ENCODE data around the gene CDYL.

The CDYL gene

GRCh38 chr6:4902363-4902762 is 126.2 kb downstream of the CDYL start:
- TF ChIP-seq, protein P1, sequence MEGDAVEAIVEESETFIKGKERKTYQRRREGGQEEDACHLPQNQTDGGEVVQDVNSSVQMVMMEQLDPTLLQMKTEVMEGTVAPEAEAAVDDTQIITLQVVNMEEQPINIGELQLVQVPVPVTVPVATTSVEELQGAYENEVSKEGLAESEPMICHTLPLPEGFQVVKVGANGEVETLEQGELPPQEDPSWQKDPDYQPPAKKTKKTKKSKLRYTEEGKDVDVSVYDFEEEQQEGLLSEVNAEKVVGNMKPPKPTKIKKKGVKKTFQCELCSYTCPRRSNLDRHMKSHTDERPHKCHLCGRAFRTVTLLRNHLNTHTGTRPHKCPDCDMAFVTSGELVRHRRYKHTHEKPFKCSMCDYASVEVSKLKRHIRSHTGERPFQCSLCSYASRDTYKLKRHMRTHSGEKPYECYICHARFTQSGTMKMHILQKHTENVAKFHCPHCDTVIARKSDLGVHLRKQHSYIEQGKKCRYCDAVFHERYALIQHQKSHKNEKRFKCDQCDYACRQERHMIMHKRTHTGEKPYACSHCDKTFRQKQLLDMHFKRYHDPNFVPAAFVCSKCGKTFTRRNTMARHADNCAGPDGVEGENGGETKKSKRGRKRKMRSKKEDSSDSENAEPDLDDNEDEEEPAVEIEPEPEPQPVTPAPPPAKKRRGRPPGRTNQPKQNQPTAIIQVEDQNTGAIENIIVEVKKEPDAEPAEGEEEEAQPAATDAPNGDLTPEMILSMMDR (IDR thresholded peaks at IDR 0.05; ENCODE audit: extremely low read depth, missing control alignments), result no peak
- DNase-seq (ENCODE audit: low spot score), result no peak

DNA sequence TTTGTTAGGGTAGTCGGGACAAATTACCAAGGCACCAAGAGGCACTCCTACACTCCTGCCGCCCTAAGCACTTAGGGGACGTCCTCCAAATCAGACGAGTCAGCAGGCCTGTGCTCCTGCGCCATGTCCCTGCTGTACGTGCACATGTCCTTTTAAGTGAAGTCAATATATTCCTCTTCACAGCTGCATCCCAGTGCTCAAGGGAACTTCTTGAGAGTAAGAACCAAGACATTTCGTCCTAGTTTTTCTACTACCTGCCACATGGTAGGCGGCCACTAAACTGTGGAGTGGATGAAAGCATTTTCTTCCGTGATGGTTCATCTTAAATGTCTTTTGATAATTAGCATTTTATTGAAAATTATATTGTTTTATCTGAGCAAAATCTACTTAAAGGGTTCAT is 126.9 kb downstream of the CDYL start:
- TF ChIP-seq, protein P1 (IDR thresholded peaks at IDR 0.05; ENCODE audit: extremely low read depth, missing control alignments), result no peak
- DNase-seq (ENCODE audit: low spot score), result no peak

- TF ChIP-seq, protein P1 (IDR thresholded peaks at IDR 0.05; ENCODE audit: extremely low read depth, missing control alignments), result no peak
- DNase-seq (ENCODE audit: low spot score), result no peak
Observed at GRCh38 chr6:4903751-4904370, 127.7 kb downstream of the CDYL start.

GRCh38 chr6:4904461-4905025 is 128.3 kb downstream of the CDYL start:
- TF ChIP-seq, protein P1 (IDR thresholded peaks at IDR 0.05; ENCODE audit: extremely low read depth, missing control alignments), result no peak
- DNase-seq (ENCODE audit: low spot score), result no peak

- no peak for DNase-seq (ENCODE audit: low spot score)
- TF ChIP-seq, protein P1 (IDR thresholded peaks at IDR 0.05; ENCODE audit: extremely low read depth, missing control alignments), result no peak
Observed at GRCh38 chr6:4905826-4906225, 129.6 kb downstream of the CDYL start.

DNA sequence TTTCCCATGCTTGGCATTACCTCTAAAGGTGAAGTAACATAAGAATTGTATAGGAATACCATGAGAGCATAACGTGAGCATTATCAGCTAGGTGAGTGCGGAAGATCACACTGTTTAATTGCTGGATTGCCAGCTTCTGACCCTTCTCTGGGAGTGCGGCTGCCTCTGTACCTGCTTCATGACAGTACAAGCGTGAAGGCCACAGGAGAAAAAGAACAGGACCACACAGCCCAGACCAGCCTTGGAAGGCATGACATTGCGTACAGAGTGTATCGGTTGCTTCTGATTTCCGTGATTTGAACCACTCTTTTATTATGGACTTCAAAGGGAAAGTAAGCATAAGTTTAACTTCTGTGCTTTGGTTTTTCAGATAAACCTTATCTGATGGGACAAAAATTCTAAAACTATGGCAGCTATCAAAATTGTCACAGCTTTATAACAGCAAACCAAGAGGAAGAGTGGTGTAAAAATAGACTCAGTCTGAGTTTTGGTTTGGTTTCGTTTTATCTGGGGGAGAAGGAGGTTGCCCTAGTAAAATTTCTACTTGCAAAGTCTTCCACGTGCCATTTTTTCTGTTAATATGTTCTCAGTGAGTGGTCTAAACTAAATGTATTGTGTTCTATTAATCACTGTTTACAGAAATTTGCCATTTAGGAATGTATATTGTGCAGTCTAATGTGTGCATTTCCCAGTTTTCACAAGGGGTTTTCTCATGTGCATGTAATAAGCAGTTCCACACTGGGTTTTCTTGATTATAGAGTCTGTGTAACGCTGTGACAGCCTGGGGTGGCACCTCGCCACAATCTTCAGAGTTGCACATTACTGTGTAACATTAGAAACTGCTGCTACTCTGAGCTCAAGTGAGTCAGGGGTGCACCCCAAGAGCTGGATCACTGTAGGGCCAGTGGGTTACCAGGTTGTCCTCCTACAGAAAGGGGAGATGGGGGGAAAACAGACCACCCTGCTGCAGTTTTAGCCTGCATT is 130.4 kb downstream of the CDYL start:
- peak; percentile 34 for DNase-seq (ENCODE audit: low spot score)
- TF ChIP-seq, protein P1 (IDR thresholded peaks at IDR 0.05; ENCODE audit: extremely low read depth, missing control alignments), result no peak

GRCh38 chr6:4907602-4908001 is 131.4 kb downstream of the CDYL start:
- TF ChIP-seq, protein P1 (IDR thresholded peaks at IDR 0.05; ENCODE audit: extremely low read depth, missing control alignments), result no peak
- peak; percentile 53 for DNase-seq (ENCODE audit: low spot score)

Data from GM20000 (cell line).